ENCODE measurements around the gene ITPR3.
A peak's percentile ranks its signal among the peaks of the same experiment; 100 is the strongest.

ITPR3 gene

DNA sequence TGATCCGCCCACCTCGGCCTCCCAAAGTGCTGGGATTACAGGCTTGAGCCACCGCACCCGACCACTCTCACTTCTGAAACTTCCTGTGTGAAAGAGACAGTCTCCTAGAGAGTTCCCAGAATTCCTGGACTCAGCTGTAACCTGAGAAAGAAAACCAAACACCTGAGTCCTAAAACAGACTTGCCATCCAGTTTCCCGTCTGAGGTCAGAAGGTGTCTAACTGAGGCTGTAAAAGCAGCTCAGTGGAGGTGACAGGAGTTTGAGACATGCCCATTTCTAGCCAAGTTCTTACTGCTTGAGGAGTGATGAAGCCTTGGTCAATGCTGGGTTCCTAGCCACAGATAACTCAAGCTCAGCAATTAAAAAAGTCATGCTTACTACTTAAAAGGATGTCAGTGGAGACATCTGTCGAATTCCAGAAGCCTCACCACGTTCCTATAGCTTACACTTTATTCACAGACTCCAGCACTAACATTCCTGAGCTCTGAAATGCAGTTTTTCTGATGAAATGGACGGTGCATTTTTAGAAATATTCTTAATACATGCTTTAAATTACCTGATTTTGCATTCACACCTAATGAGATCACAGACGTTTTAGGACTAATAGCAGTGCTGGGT lies 84.3 kb downstream of the ITPR3 start:
- H3K27ac Mint-ChIP-seq = no peak overlapping the region
- H3K36me3 Mint-ChIP-seq (ENCODE audit: low read depth) = peaks cover 18% of the 10 kb centered on the region
- no peak overlapping the region for H3K4me3 Mint-ChIP-seq
- H3K9me3 Mint-ChIP-seq = no peaks in the 10 kb centered on the region
- peaks cover 29% of the 10 kb centered on the region for H3K4me1 Mint-ChIP-seq (ENCODE audit: low read depth)
- H3K27me3 Mint-ChIP-seq (ENCODE audit: low read depth) = no peaks in the 10 kb centered on the region

DNA sequence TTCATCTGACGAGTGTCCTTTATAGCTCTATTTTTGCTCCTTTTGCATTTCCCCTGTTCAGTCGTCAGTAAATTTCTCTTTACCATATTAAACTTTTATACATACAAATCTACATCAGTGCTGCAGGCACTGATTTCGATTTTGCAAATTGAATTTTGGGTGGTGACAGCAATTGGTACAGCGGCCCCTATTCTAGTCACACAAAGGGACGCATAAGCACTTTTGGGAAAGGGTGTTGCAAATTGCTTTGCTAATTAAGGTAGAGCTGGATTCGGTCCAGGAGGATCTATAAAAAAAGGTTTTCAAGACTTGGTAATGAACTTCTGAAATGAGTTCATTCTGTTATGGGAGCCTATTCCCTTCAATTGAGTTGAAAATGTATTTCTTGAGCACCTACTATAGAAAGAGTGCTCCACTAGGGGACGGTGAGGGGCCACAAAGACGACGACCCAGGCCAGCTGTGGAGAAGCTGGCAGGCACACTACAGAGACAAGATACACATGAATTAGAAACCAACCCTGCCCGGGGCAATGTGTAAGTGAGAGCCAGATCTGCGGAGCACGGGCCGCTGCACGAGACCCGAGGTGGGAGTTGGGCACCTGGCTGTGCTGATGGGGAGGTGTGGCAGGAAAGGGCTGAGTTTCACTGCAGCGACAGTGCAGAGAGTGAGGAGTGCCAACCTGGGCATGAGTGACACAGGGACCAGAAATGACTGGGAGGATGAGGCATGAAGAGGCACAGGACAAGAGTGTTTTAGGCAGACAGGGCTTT lies 85.0 kb downstream of the ITPR3 start:
- Mint-ChIP-seq H3K4me3 (no peak overlapping the region), H3K27ac (no peak overlapping the region), H3K9me3 (no peaks in the 10 kb centered on the region), H3K27me3 (ENCODE audit: low read depth) (no peaks in the 10 kb centered on the region), H3K36me3 (ENCODE audit: low read depth) (peaks cover 18% of the 10 kb centered on the region), H3K4me1 (ENCODE audit: low read depth) (peaks cover 30% of the 10 kb centered on the region)

DNA sequence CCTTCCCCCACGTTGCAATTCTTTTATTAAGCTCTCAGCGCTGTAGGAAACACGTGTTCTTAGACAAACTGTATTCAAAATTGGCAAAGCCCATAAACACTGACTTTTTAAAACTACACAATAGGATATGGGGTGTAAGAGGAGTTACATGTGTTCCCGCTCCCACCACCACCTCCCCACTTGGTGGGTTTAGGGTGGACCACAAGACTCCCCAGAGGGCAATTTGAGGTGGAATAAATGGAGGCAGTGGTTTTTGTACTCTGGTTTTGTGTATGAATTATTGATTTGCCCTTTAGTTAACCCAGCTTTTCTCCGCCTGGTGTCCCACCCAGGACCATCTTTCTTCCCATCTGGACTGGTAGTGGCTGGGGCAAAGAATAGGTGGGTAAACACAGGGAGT lies 86.6 kb downstream of the ITPR3 start:
- Mint-ChIP-seq H3K27ac (no peak overlapping the region), H3K36me3 (ENCODE audit: low read depth) (peaks cover 18% of the 10 kb centered on the region), H3K9me3 (no peaks in the 10 kb centered on the region), H3K27me3 (ENCODE audit: low read depth) (no peaks in the 10 kb centered on the region), H3K4me1 (ENCODE audit: low read depth) (peaks cover 31% of the 10 kb centered on the region), H3K4me3 (no peak overlapping the region)

DNA sequence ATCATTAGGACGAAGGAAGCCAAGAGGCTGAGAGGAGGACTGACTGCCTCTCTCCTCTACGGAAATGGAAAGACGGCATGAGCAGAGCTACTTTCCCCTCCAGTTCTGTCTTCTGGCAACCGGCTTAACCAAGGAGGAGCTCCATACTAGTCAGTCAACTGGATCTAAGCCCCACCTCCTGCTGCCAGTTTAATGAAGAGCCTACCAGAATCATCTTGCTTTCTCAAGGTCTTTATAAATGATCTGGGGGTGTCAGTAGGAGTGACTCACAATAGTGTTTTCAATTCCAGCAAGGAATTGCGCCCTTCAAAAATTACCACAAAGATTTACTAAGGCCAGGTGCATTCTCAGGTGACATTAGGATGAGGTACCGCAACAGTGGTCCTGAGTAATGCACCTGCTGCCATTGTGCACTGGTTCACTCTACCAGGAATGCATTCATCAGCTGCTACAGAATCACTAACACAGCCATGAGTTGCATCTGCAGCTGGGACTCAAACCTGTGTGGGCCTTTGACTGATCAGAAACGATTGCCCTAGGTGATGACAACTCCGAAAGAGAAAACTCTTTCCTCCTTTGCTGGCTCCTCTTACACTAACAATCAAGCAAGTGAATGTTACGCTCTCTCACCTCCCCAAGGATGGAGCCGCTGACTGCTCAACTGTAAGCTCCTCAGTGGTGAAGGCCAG lies 87.5 kb downstream of the ITPR3 start:
- H3K4me1 Mint-ChIP-seq (ENCODE audit: low read depth) = peaks cover 31% of the 10 kb centered on the region
- H3K4me3 Mint-ChIP-seq = no peak overlapping the region
- H3K27ac Mint-ChIP-seq = no peak overlapping the region
- peaks cover under 1% of the 10 kb centered on the region for H3K27me3 Mint-ChIP-seq (ENCODE audit: low read depth)
- no peaks in the 10 kb centered on the region for H3K9me3 Mint-ChIP-seq
- H3K36me3 Mint-ChIP-seq (ENCODE audit: low read depth) = peaks cover 16% of the 10 kb centered on the region

DNA sequence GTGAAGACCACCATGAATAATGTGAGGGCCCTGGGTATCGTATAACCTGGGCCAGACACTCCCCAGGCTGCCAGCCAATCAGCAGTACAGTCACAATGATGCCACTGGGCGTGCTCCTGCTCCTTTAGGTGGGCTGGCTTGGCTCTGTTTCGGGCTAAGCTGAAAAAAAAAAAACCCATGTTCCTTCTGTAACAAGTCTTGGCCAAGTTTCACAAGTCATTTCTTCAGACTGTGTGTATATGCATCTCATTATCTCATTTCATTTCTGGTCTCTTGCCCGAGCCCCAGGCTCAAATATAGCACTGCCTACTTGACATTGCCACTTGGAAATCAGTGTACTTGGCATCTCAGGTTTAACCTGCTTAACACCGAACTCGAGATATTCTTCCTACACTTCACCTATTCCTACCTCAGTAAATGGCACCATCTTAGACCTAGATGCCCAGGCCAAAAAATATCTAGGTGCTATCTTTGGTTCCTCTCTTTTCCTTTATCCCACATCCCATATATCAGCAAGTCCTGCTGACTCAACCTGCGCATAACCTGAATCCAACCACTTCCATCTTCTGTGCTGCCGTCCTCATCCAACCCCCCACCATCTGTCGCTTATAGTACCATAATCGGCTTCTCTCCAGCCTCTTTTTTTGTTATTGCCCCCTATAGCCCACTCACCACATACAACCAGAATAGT lies 88.6 kb downstream of the ITPR3 start:
- Mint-ChIP-seq H3K4me3 (no peak overlapping the region), H3K36me3 (ENCODE audit: low read depth) (peaks cover 16% of the 10 kb centered on the region), H3K27me3 (ENCODE audit: low read depth) (peaks cover 3% of the 10 kb centered on the region), H3K9me3 (no peaks in the 10 kb centered on the region), H3K27ac (peak overlapping the region; percentile 5), H3K4me1 (ENCODE audit: low read depth) (peaks cover 31% of the 10 kb centered on the region)

DNA sequence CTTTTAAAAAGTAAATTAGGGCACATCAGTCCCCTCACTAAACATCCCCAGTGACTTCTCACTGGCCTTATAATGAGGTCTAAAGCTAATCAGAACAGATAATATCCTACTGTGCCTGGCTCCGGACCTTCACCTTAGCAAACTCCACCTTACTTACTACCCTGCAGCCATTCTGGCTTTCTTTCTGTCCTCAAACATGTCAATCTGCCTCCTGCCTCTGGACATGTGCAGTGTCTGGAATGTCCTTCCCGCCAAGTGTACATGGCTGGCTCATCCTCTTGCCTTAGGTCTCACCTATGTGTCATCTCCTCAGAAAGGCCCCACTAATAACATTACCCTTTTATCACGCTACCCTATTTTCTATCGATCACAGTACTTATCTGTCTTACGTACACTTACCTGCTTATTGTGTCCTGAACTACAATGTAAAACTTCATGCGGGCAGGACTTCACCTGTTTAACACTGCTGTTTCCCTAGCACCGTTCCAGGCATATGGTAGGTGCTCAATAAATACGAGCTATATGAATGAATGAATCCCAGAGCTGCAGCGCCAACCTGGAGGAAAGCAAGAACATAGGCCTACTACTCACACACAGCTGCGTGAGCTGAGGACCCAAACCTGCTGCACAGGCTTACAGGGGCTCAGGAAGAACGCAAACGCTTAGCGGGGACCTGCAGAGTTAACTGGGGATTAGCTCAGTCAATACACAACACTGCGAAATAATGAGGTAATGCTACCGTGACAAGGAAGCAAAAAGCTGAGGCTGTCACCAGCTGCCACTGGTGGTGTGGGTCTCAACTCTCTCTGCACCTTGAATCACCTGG lies 89.4 kb downstream of the ITPR3 start:
- peak overlapping the region; percentile 97 for H3K4me3 Mint-ChIP-seq
- peaks cover 31% of the 10 kb centered on the region for H3K4me1 Mint-ChIP-seq (ENCODE audit: low read depth)
- no peaks in the 10 kb centered on the region for H3K9me3 Mint-ChIP-seq
- H3K27ac Mint-ChIP-seq = peak overlapping the region; percentile 98
- peaks cover 16% of the 10 kb centered on the region for H3K36me3 Mint-ChIP-seq (ENCODE audit: low read depth)
- peaks cover 3% of the 10 kb centered on the region for H3K27me3 Mint-ChIP-seq (ENCODE audit: low read depth)

DNA sequence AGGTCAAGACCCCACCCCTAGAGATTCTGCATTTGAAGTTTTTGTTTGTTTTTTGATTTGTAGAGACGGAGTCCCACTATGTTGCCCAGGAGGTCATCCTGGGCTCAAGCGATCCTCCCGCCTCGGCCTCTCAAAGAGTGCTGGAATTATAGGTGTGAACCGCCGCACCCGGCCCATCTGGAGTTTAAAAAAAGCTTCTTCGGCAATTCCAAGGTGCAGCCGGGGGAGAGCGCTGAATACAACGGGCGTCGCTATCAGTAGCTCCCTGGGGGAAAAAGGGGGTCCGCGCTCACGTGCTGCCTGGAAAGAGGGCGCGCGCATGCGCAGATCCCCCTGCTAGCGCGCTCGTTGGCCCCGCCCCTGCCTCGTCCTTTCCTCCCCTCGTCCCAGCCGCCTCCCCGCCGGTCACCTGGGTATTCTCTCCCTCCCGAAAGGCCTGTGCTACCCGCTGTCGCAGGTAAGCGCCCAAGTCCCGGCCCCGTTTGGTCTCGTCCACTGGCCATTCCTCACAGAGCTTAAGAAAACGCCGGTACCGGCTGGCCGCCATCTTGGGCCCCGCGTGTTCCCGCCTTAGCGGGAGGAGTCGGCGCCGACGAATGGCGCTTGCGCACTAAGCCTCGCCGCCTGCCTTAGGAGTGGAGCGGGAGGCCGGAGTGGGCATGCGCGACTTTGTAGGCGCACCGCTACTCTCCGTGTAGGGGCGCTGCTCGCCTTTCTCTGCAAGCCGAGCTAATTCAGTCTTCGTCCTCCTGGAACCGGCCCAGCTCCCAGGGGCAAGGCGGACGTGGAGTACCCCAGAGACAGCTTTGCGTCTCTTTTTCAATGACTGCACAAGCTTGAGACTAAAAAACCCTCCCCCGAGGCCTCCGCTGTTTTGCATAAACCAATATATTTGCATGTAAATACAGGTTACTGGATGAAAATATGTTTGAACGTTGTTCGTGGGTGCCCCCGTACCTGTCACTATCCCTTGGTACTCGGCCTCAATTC lies 90.3 kb downstream of the ITPR3 start, which contains the start of gene UQCC2:
UQCC2 (minus strand) TSS at position 561 of the 990 bp plus-strand sequence; CDS start at position 547, 14 bp downstream.
- no peaks in the 10 kb centered on the region for H3K9me3 Mint-ChIP-seq
- peak within 1 kb of the TSS; percentile 97 for H3K4me3 Mint-ChIP-seq
- H3K36me3 Mint-ChIP-seq (ENCODE audit: low read depth) = peaks cover 16% of the 10 kb centered on the region
- peaks cover 26% of the 10 kb centered on the region for H3K4me1 Mint-ChIP-seq (ENCODE audit: low read depth)
- H3K27me3 Mint-ChIP-seq (ENCODE audit: low read depth) = peaks cover 3% of the 10 kb centered on the region
- H3K27ac Mint-ChIP-seq = peak within 1 kb of the TSS; percentile 98

DNA sequence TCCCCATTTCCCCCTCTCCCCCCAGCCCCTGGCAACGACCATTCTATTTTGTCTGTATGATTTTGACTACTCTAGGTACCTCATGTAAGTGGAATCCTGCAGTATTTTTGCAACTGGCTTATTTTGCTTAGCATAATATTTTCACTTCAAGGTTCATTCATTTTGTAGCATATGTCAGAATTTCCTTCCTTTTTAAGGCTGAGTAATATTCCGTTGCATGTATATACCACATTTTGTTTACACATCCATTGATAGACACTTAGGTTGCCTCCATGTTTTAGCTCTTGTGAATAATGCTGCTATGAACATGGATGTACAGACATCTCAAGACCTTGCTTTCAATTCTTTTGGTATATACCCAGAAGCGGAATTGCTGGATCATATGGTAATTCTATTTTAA lies 91.8 kb downstream of the ITPR3 start:
- Mint-ChIP-seq H3K4me3 (no peak overlapping the region), H3K27ac (no peak overlapping the region), H3K9me3 (no peaks in the 10 kb centered on the region), H3K27me3 (ENCODE audit: low read depth) (peaks cover 3% of the 10 kb centered on the region), H3K4me1 (ENCODE audit: low read depth) (peaks cover 22% of the 10 kb centered on the region), H3K36me3 (ENCODE audit: low read depth) (peaks cover 15% of the 10 kb centered on the region)

DNA sequence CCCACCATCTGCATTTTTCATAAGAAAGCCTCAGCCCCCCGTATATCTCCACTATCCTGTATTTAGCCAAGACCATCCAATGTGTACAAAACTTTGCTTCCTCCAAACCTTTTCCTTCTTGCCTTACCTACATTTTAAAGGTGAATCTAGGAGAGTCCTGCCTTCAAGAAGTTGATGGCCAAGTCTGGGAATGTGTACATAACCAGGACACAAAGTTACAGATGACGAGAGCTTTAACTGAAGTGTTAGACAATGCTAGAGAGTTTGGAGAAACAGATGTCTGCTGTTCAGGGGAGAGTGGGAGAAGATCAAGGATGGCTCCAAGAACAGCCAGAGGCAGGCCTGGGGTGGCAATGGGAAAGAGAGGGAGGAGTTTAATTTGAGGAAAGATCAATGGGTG lies 92.7 kb downstream of the ITPR3 start:
- Mint-ChIP-seq H3K27me3 (ENCODE audit: low read depth) (peaks cover 3% of the 10 kb centered on the region), H3K4me1 (ENCODE audit: low read depth) (peaks cover 17% of the 10 kb centered on the region), H3K4me3 (no peak overlapping the region), H3K36me3 (ENCODE audit: low read depth) (peaks cover 10% of the 10 kb centered on the region), H3K9me3 (no peaks in the 10 kb centered on the region), H3K27ac (no peak overlapping the region)

DNA sequence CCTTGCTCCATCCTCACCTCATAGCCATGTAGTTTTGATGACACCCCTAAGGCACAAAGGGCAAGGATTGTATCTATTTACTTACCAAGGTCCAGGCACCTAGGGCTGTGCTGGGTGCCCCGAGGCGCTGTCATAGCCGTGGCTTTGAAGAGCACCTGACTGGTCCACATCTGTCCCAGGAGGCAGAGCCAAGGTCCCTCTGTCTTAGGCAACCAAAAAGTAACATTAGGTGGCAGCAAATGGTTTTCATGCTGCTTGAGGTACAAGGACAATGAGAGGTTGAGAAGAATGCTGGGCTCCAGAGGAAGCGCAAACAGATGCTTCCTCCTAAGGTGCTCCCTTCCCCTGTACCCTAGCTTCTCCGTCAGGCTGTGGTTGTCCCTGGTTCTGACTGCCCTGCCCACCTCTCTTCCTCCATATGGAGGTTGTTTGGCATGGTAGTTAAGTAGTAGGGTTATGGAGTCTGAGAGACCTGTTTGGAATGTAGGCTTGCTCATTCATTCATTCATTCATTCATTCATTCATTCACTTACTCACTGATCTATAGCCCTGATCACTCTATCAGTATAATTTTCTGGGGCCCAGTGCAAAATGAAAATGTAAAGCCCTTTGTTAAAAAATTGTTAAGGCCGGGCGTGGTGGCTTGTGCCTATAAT lies 93.4 kb downstream of the ITPR3 start:
- Mint-ChIP-seq H3K27me3 (ENCODE audit: low read depth) (peaks cover 3% of the 10 kb centered on the region), H3K4me3 (no peak overlapping the region), H3K27ac (no peak overlapping the region), H3K4me1 (ENCODE audit: low read depth) (peaks cover 14% of the 10 kb centered on the region), H3K9me3 (no peaks in the 10 kb centered on the region), H3K36me3 (ENCODE audit: low read depth) (peaks cover 7% of the 10 kb centered on the region)

DNA sequence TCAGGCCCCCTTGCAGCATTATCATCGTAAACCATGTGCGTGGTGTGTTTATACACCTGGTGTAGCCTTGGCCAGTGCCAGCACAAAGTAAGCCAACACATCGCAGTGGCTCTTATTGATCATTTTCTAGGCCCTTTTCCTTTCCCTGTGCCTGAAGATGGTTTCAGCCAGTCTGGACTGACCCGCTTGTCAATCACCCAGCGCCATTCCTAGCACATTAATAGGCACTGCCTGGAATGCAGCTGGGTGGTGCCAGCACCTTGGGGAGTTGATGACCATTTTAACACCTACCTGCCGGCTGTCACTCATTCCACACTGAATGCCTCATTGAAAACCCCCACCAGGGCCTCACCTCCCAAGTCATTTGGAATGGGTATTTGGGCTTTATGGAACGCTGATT lies 95.3 kb downstream of the ITPR3 start:
- Mint-ChIP-seq H3K36me3 (ENCODE audit: low read depth) (no peaks in the 10 kb centered on the region), H3K27ac (no peak overlapping the region), H3K4me3 (no peak overlapping the region), H3K9me3 (no peaks in the 10 kb centered on the region), H3K4me1 (ENCODE audit: low read depth) (peaks cover 2% of the 10 kb centered on the region), H3K27me3 (ENCODE audit: low read depth) (peaks cover 3% of the 10 kb centered on the region)

DNA sequence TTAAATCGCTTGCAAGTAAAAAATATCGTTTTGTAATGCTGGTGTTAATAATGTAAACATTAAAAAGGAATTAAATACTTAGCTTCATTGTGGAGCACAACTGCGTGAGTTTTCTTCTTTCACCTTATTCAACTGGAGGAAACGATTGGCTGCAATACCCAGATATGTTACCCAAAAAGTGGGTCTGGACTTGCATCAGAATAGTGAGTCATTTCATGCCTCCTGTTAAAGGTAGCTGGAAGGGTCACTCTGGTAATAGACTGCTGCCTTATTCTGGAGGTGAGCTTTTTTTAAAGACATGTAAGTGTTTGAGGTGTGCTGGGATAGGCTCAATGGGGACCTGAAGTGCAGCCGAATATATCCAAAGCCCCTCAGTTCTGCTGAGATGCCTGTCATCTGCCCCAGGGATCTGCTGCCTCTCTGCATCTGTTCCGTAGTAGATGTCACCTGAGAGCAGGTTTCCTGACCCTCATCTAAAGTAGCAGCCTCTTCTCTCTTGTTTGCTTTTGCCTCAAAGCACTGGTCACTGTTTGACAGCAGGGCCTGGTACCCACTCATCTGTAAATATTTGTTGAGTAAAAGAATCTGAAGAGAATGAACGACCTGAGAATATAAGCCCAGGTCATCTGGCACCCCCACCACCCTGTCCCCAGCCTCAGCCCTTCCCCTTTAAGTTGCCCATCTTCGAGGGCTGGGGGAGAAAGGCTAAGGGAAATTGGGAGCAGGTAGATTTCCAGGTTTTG lies 95.9 kb downstream of the ITPR3 start:
- Mint-ChIP-seq H3K27me3 (ENCODE audit: low read depth) (peaks cover 9% of the 10 kb centered on the region), H3K27ac (no peak overlapping the region), H3K4me3 (no peak overlapping the region), H3K36me3 (ENCODE audit: low read depth) (no peaks in the 10 kb centered on the region), H3K9me3 (no peaks in the 10 kb centered on the region), H3K4me1 (ENCODE audit: low read depth) (peaks cover under 1% of the 10 kb centered on the region)
